GM12865 (cell line): Measurements from ENCODE around the gene LCE3E.
"Not testable (repeated sequence)": the region's sequence is repeated elsewhere in the genome, so short reads cannot be mapped to it uniquely, and the experiment has no call there.

Source experiments
- DNase-seq: peaks from one replicate; pipeline ENCODE4 v3.0.0; 2010; ENCODE audit warnings: low read depth
- H3K4me3 ChIP-seq: 2 replicates; pipeline ENCODE4 v1.5.1; 2011; ENCODE audit warnings: mild to moderate bottlenecking, low read depth, low read length, control low read depth
- CTCF ChIP-seq: IDR thresholded peaks from 2 replicates; pipeline ENCODE4 v1.5.1; 2011; ENCODE audit warnings: low read length, control low read depth, low read depth, inconsistent platforms; ENCODE audit not compliant: insufficient read depth; ENCODE audit errors: missing control alignments

Gene LCE3E

GRCh38 chr1:152577168-152577567 is 10.6 kb upstream of the LCE3E start:
- DNase-seq = peak; percentile 74
- H3K4me3 ChIP-seq = no peak overlapping the region
- no peak for TF ChIP-seq CTCF

DNA sequence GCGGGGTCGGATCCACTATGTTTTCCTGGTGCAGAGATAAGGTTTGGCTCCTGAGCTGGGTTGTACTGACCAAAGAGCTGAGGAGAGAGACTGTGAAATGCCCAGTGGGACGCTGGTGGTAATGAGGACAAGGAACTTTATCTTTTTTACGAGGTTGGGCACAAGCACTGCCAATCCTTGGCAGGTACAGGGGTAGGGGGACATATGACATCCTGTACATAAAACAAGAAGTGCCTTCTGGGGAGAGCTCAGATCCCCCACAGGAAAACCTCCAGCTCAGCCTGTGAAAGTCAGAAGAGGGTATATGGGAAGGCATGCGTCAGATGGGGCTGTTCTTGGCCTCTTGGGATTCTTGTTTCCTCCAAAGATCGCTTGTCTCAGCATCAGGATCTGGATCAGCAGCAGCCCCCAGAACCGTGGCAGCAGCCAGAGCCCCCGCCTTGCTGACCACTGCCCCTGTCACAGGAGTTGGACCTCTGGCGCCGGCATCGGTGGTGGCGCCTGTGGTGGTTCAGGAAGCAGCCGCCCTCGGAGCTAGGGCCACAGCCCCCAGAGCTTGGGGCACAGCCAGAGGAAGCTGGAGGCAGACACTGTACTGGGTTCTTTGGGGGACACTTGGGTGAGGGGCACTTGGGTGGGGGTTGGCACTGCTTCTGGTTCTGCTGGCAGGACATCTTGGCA is 905 bp downstream of the LCE3E start:
- H3K4me3 ChIP-seq = no peak overlapping the region
- TF ChIP-seq CTCF = no peak
- no peak for DNase-seq

DNA sequence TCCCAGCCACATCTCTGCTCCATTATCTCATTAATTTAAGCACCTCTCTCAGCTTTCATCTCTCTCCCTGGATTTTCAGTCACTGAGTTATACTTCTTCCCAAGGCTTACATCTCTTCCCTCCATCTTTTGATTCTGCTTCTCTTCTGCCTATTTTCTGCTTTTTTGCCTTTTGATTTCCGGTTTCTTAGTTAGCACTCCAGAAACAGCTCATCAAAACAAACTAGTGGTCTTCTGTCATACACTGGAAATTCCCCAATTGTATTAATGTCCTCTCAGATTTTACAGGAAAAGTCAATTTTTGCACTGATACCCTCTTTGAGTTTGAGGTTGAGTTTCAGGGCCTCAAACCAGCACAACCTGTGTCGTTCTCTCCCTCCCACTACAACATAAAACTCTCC is 1.5 kb downstream of the LCE3E start:
- H3K4me3 ChIP-seq = no peak overlapping the region
- TF ChIP-seq CTCF = no peak
- DNase-seq = peak; percentile 16

GRCh38 chr1:152548358-152548757 is 18.2 kb downstream of the LCE3E start:
- not testable (repeated sequence) for DNase-seq, H3K4me3 ChIP-seq

GRCh38 chr1:152546704-152547103 is 19.9 kb downstream of the LCE3E start:
- DNase-seq = no peak
- no peak overlapping the region for H3K4me3 ChIP-seq
- no peak for TF ChIP-seq CTCF

DNA sequence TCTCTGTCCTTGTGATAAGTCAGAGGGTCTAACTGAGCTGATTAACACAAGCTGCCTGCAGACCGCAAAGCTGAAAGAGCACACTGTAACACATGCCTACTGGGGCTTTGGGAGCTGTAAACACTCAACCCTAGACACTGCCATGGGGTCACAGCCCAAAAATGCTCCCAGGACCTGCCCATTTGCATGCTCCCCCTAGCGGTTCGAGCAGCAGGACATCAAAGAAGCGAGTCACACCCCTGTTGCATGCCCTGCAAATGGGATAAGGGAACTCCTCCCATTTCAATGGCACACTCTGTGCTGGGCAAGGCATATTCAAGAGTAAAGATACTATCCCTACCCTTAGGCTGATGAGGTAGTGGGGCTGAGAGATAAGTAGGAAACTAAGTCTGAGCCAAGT is 22.8 kb downstream of the LCE3E start:
- peak; percentile 49 for TF ChIP-seq CTCF
- H3K4me3 ChIP-seq = no peak overlapping the region
- DNase-seq = peak; percentile 9

GRCh38 chr1:152539901-152540300 is 26.7 kb downstream of the LCE3E start:
- no peak for DNase-seq
- no peak for TF ChIP-seq CTCF
- H3K4me3 ChIP-seq = no peak overlapping the region
